NCI-H446 treated with DMSO at 0.1 percent for 48 hours (cell line): Measurements from ENCODE around the gene GALNT2.

Experiments used
- DNase-seq: peaks from one replicate; lab custom pipeline; 2025; lab: John Stamatoyannopoulos, UW

The GALNT2 gene

GRCh38 chr1:230072296-230072695, 5.3 kb downstream of the GALNT2 start:
- no peak for DNase-seq

GRCh38 chr1:230072866-230073265, 5.8 kb downstream of the GALNT2 start:
- no peak for DNase-seq

- no peak for DNase-seq
Measured at GRCh38 chr1:230073371-230074035, 6.5 kb downstream of the GALNT2 start.

- DNase-seq: no peak
Measured at GRCh38 chr1:230074270-230074669, 7.2 kb downstream of the GALNT2 start.

GRCh38 chr1:230074762-230075161, 7.7 kb downstream of the GALNT2 start:
- DNase-seq: no peak

- no peak for DNase-seq
Measured at GRCh38 chr1:230076121-230076520, 9.1 kb downstream of the GALNT2 start.

GRCh38 chr1:230077011-230077410, 10.0 kb downstream of the GALNT2 start:
- DNase-seq: no peak

GRCh38 chr1:230077436-230078213, 10.6 kb downstream of the GALNT2 start:
- no peak for DNase-seq

GRCh38 chr1:230079199-230080024, 12.4 kb downstream of the GALNT2 start:
- DNase-seq: no peak

GRCh38 chr1:230080822-230081221, 13.8 kb downstream of the GALNT2 start:
- no peak for DNase-seq

GRCh38 chr1:230081751-230082150, 14.7 kb downstream of the GALNT2 start:
- DNase-seq: no peak

- DNase-seq: no peak
Measured at GRCh38 chr1:230082211-230082610, 15.2 kb downstream of the GALNT2 start.

GRCh38 chr1:230083053-230083452, 16.0 kb downstream of the GALNT2 start:
- no peak for DNase-seq

GRCh38 chr1:230083746-230084407, 16.8 kb downstream of the GALNT2 start:
- no peak for DNase-seq

- no peak for DNase-seq
Measured at GRCh38 chr1:230084408-230085177, 17.6 kb downstream of the GALNT2 start.

- DNase-seq: no peak
Measured at GRCh38 chr1:230085178-230085515, 18.1 kb downstream of the GALNT2 start.

GRCh38 chr1:230086151-230086550, 19.1 kb downstream of the GALNT2 start:
- no peak for DNase-seq

GRCh38 chr1:230087028-230087716, 20.1 kb downstream of the GALNT2 start:
- peak; percentile 9 for DNase-seq

GRCh38 chr1:230087717-230088105, 20.7 kb downstream of the GALNT2 start:
- no peak for DNase-seq

GRCh38 chr1:230090194-230090711, 23.2 kb downstream of the GALNT2 start:
- no peak for DNase-seq
